SK-N-SH (cell line): ENCODE data around the gene ALAS1.

Experiments
- EZH2phosphoT487 ChIP-seq: fragments of 200-600 bp; sonication (generic); IDR thresholded peaks from 2 replicates; pipeline ENCODE4 v1.6.1; 2017; ENCODE audit warnings: low read depth, mixed run types, mild to moderate bottlenecking, antibody characterized with exemption, moderate library complexity, borderline replicate concordance
- FOXJ3 ChIP-seq: sonication (generic); formaldehyde crosslinking; IDR thresholded peaks from 2 replicates; pipeline ENCODE4 v1.5.1; 2020; ENCODE audit warnings: mild to moderate bottlenecking, missing genetic modification reagents
- JUND ChIP-seq: IDR thresholded peaks from 2 replicates; pipeline ENCODE4 v1.4.0; 2012
- TF ChIP-seq, protein P1 (sequence below): fragments of 200-600 bp; sonication (generic); IDR thresholded peaks from 2 replicates; pipeline ENCODE4 v1.6.1; 2017; ENCODE audit warnings: antibody characterized with exemption, mild to moderate bottlenecking, moderate library complexity

DNA sequence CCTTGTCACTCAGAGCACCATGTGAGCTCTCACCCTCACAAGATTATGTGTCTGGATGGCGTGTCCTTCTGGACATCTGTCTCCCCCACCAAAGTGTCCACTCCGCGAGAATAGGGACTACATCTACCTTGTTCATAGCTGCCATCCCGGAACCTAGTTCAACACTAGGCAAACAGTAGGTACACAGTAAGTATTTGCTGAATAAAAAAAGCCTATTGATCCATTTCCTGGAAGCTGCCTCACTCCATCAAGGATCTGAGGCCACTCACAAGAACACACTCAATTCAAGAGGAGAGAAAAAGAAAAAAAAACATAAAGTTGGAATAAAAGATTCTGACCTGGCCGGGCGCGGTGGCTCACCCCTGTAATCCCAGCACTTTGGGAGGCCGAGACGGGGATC lies 11.2 kb upstream of the ALAS1 start:
- TF ChIP-seq, protein P1, sequence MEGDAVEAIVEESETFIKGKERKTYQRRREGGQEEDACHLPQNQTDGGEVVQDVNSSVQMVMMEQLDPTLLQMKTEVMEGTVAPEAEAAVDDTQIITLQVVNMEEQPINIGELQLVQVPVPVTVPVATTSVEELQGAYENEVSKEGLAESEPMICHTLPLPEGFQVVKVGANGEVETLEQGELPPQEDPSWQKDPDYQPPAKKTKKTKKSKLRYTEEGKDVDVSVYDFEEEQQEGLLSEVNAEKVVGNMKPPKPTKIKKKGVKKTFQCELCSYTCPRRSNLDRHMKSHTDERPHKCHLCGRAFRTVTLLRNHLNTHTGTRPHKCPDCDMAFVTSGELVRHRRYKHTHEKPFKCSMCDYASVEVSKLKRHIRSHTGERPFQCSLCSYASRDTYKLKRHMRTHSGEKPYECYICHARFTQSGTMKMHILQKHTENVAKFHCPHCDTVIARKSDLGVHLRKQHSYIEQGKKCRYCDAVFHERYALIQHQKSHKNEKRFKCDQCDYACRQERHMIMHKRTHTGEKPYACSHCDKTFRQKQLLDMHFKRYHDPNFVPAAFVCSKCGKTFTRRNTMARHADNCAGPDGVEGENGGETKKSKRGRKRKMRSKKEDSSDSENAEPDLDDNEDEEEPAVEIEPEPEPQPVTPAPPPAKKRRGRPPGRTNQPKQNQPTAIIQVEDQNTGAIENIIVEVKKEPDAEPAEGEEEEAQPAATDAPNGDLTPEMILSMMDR, result no peak
- TF ChIP-seq FOXJ3 (CRISPR knock-in tag) (no peak), JUND (no peak), EZH2phosphoT487 (no peak)
